HUES48 (cell line): ENCODE data around the gene RAC3.
A peak's percentile ranks its signal among the peaks of the same experiment; 100 is the strongest.

ENCODE experiments used
- H3K27ac ChIP-seq: one replicate; pipeline ENCODE4 v1.7.0; 2013; ENCODE audit warnings: low read depth, low read length, inconsistent platforms
- H3K27me3 ChIP-seq: 2 replicates; pipeline ENCODE4 v1.6.1; 2013; ENCODE audit warnings: mild to moderate bottlenecking, low read length; ENCODE audit not compliant: control insufficient read depth, insufficient read depth
- H3K36me3 ChIP-seq: 2 replicates; pipeline ENCODE4 v1.6.1; 2013; ENCODE audit warnings: low read length; ENCODE audit not compliant: control insufficient read depth, insufficient read depth
- H3K4me1 ChIP-seq: 2 replicates; pipeline ENCODE4 v1.6.1; 2013; ENCODE audit warnings: mild to moderate bottlenecking, low read length; ENCODE audit not compliant: control insufficient read depth, insufficient read depth
- H3K4me3 ChIP-seq: 2 replicates; pipeline ENCODE4 v1.5.1; 2013; ENCODE audit warnings: mild to moderate bottlenecking, low read depth, low read length
- H3K9ac ChIP-seq: 2 replicates; pipeline ENCODE4 v1.6.1; 2013; ENCODE audit warnings: mild to moderate bottlenecking, low read depth, low read length, moderate library complexity
- H3K9me3 ChIP-seq: 2 replicates; pipeline ENCODE4 v1.6.1; 2013; ENCODE audit warnings: low read length; ENCODE audit not compliant: control insufficient read depth, insufficient read depth

The RAC3 gene

GRCh38 chr17:82000803-82001570, 30.5 kb upstream of the RAC3 start:
- Histone ChIP-seq H3K4me3 (no peak overlapping the region), H3K4me1 (no peaks in the 10 kb centered on the region), H3K36me3 (peaks cover 4% of the 10 kb centered on the region; the same call in 1 of the 2 replicates), H3K9me3 (no peaks in the 10 kb centered on the region), H3K9ac (no peak overlapping the region), H3K27ac (no peak overlapping the region), H3K27me3 (no peaks in the 10 kb centered on the region)

- H3K27ac ChIP-seq, result no peak overlapping the region
Observed at GRCh38 chr17:82001571-82002056, 29.9 kb upstream of the RAC3 start.

GRCh38 chr17:82003411-82004381, 27.8 kb upstream of the RAC3 start:
- no peaks in the 10 kb centered on the region for H3K4me1 ChIP-seq
- H3K9ac ChIP-seq, result no peak overlapping the region
- H3K9me3 ChIP-seq, result no peaks in the 10 kb centered on the region
- no peak overlapping the region for H3K4me3 ChIP-seq
- H3K27ac ChIP-seq, result peak overlapping the region; percentile 21
- no peaks in the 10 kb centered on the region for H3K36me3 ChIP-seq
- no peaks in the 10 kb centered on the region for H3K27me3 ChIP-seq

More at GRCh38 chr17:82001571-82002056, 29.9 kb upstream of the RAC3 start:
- H3K4me1 ChIP-seq, result no peaks in the 10 kb centered on the region
- H3K9me3 ChIP-seq, result no peaks in the 10 kb centered on the region
- H3K9ac ChIP-seq, result no peak overlapping the region
- H3K27me3 ChIP-seq, result no peaks in the 10 kb centered on the region
- peaks cover 4% of the 10 kb centered on the region; the same call in 1 of the 2 replicates for H3K36me3 ChIP-seq
- H3K4me3 ChIP-seq, result no peak overlapping the region

GRCh38 chr17:82004517-82005455, 26.7 kb upstream of the RAC3 start:
- no peaks in the 10 kb centered on the region for H3K36me3 ChIP-seq
- no peaks in the 10 kb centered on the region for H3K4me1 ChIP-seq
- H3K9me3 ChIP-seq, result no peaks in the 10 kb centered on the region
- no peak overlapping the region for H3K4me3 ChIP-seq
- H3K9ac ChIP-seq, result no peak overlapping the region
- H3K27ac ChIP-seq, result no peak overlapping the region
- H3K27me3 ChIP-seq, result no peaks in the 10 kb centered on the region

- Histone ChIP-seq H3K4me1 (no peaks in the 10 kb centered on the region), H3K9me3 (no peaks in the 10 kb centered on the region), H3K9ac (no peak overlapping the region), H3K36me3 (no peaks in the 10 kb centered on the region), H3K4me3 (no peak overlapping the region), H3K27me3 (no peaks in the 10 kb centered on the region), H3K27ac (no peak overlapping the region)
Observed at GRCh38 chr17:82005701-82006348, 25.7 kb upstream of the RAC3 start.

- Histone ChIP-seq H3K9ac (no peak overlapping the region), H3K4me1 (no peaks in the 10 kb centered on the region), H3K9me3 (no peaks in the 10 kb centered on the region), H3K27me3 (no peaks in the 10 kb centered on the region), H3K36me3 (no peaks in the 10 kb centered on the region), H3K4me3 (no peak overlapping the region), H3K27ac (no peak overlapping the region)
Observed at GRCh38 chr17:82006468-82007227, 24.8 kb upstream of the RAC3 start.

- no peak overlapping the region for H3K27ac ChIP-seq
- no peaks in the 10 kb centered on the region for H3K9me3 ChIP-seq
- no peak overlapping the region for H3K4me3 ChIP-seq
- no peak overlapping the region for H3K9ac ChIP-seq
- no peaks in the 10 kb centered on the region for H3K27me3 ChIP-seq
- H3K4me1 ChIP-seq, result no peaks in the 10 kb centered on the region
- H3K36me3 ChIP-seq, result no peaks in the 10 kb centered on the region
Observed at GRCh38 chr17:82007228-82007494, 24.3 kb upstream of the RAC3 start.

- Histone ChIP-seq H3K36me3 (no peaks in the 10 kb centered on the region), H3K9me3 (no peaks in the 10 kb centered on the region), H3K27me3 (no peaks in the 10 kb centered on the region), H3K27ac (no peak overlapping the region), H3K4me3 (no peak overlapping the region), H3K9ac (no peak overlapping the region), H3K4me1 (no peaks in the 10 kb centered on the region)
Observed at GRCh38 chr17:82007495-82008257, 23.8 kb upstream of the RAC3 start.

GRCh38 chr17:82008258-82008940, 23.1 kb upstream of the RAC3 start:
- H3K9ac ChIP-seq, result no peak overlapping the region

More at GRCh38 chr17:82008258-82008940, 23.1 kb upstream of the RAC3 start:
- no peak overlapping the region for H3K4me3 ChIP-seq
- no peaks in the 10 kb centered on the region for H3K9me3 ChIP-seq
- no peaks in the 10 kb centered on the region for H3K27me3 ChIP-seq
- no peak overlapping the region for H3K27ac ChIP-seq
- no peaks in the 10 kb centered on the region for H3K36me3 ChIP-seq
- H3K4me1 ChIP-seq, result no peaks in the 10 kb centered on the region
